Hypothalamus (tissue), 51 donors: Measurements from ENCODE around the gene NPY5R.

Experiments used
- DNase-seq, 51 donors: peaks; one replicate each; lab custom pipeline; 2025; lab: John Stamatoyannopoulos, UW

NPY5R gene

GRCh38 chr4:163384434-163384833 is 40.7 kb downstream of the NPY5R start:
- DNase-seq, result no peak

GRCh38 chr4:163384926-163385325 is 41.2 kb downstream of the NPY5R start:
- no peak for DNase-seq

DNA sequence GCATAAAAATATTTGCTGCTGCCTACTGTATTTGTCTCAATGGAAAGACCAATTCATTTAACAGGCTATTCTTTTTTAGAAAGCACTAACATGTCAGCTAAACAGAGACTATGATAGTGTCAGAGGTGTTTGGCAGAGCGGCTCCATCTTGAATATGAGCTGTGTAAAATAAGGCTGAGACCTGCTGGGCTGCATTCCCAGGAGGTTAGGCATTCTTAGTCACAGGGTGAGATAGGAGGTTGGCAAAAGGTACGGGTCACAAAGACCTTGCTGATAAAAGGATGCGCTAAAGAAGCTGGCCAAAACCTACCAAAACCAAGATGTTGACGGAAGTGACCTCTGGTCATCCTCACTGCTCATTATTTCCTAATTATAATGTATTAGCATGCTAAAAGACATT is 41.8 kb downstream of the NPY5R start:
- DNase-seq, result no peak

DNA sequence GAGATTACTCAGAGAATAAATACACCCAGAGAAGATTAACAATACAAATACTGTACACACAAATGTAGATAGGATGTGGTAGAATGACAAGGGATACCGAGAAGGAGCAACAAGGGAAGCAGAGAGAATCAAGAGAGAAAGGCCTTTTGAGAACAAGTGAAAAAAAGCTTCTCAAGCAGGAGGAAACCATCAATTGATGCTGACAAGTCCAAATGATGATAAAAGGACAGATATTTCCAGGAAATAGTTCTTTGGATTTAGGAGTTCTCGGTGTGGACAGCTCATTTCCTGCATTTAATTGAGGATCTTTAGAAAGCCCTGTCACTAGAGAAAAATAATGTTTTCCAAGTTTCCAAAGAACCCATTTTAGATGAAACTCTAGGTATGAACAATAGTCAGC is 48.1 kb downstream of the NPY5R start:
- DNase-seq, result no peak

- no peak for DNase-seq
These were observed 48.6 kb downstream of the NPY5R start for GRCh38 chr4:163392328-163392727.

DNA sequence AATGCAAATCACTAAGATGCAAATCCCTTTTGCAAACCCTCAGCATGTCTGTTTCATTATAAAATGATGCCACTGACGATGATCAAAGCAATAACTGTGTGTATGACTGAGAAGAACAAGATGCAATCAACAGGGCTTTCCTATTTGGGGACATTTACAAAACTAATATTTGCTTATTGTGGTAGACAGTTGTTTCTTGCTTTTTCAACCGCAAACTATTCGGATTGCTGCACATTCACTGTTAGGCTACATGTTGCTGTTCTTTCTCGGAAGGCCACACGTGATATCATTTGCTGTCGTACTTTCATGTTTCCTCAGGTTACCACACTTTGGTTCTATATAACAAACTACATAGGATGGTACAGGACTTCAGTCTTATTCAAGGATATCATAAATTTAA is 49.8 kb downstream of the NPY5R start:
- DNase-seq, result no peak

- DNase-seq, result no peak
These were observed 51.4 kb downstream of the NPY5R start for GRCh38 chr4:163395055-163395454.

- DNase-seq, result no peak
These were observed 52.1 kb downstream of the NPY5R start for GRCh38 chr4:163395758-163396157.

DNA sequence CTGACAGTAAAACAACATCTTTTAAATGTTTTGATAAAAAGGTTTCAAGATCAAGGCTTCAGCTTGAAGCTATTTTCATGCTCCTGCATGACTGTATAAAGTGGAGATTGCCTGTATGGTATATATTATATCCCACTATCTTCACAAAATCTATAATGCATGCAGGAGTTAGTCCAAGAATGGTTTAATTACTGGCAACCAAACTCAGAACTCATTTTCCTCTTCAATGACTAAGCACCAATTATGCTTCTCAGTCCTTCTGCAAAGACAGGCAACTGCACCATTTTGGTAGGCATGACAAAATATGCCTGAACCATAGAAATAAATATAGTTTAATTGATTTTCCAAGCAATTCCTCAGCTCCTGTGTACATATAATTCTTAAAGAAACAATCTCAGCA is 54.5 kb downstream of the NPY5R start:
- no peak for DNase-seq

DNA sequence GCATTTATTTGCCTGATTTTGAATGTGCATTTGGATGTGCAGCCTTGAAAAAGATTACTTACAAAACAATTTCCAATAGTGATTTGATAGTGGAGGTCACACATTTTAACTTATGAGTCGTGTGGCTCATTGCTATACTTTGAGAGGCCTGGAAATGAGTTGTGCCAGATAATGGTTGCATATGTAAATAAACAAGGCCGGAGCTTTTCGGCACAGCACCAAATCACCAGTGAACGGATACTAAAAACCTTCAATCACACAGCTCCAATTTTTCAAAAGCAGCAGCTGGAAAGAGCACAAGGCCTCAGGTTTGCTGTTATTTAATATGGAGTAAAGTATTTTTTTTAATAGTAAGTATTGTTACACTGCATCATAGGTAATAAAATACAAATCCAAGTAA is 57.2 kb downstream of the NPY5R start:
- no peak for DNase-seq
